Activated CD4-positive, alpha-beta memory T cell treated with anti-CD3 and anti-CD28 coated beads, Interleukin-2, amount 10 ng/mL, durations not matched to agents 7 days and 5 days (primary cell): ENCODE measurements around the gene TMEM38A. TPM values are rescaled to one million over a fixed set of nuclear protein-coding genes. Genes with fewer than 3 reads are reported as not detected.

Experiments
- CTCF ChIA-PET: fragments of 350-600 bp; sonication (Branson Sonifier 250); formaldehyde crosslinking; loops from one replicate; lab custom pipeline; 2021; ENCODE audit warnings: antibody characterized with exemption, inconsistent platforms; lab: Charles Lee
- POLR2A ChIA-PET: fragments of 350-600 bp; sonication (Branson Sonifier 250); formaldehyde crosslinking; loops from one replicate; lab custom pipeline; 2021; ENCODE audit warnings: antibody characterized with exemption; lab: Charles Lee
- DNase-seq: peaks from one replicate; pipeline ENCODE4 v3.0.0-alpha.2; 2020
- H3K27ac Mint-ChIP-seq: one replicate; pipeline ENCODE4 v1.8.0; 2021; ENCODE audit warnings: mild to moderate bottlenecking, mixed read lengths
- H3K27me3 Mint-ChIP-seq: one replicate; pipeline ENCODE4 v1.8.0; 2021; ENCODE audit warnings: mixed read lengths
- H3K36me3 Mint-ChIP-seq: one replicate; pipeline ENCODE4 v1.8.0; 2021; ENCODE audit warnings: low read depth, mixed read lengths
- H3K4me1 Mint-ChIP-seq: one replicate; pipeline ENCODE4 v1.8.0; 2021; ENCODE audit warnings: mixed read lengths
- H3K4me3 Mint-ChIP-seq: one replicate; pipeline ENCODE4 v1.8.0; 2021; ENCODE audit warnings: mild to moderate bottlenecking, mixed read lengths
- H3K9me3 Mint-ChIP-seq: one replicate; pipeline ENCODE4 v1.8.0; 2021; ENCODE audit warnings: mixed read lengths
- total RNA-seq, 2 experiments: library from RNA; stranded (reverse); gene quantifications; one replicate each; pipeline ENCODE4 v1.2.3, GENCODE V29; 2021

Gene TMEM38A
- total RNA-seq, 2 experiments from 2014 or later: 1.4 TPM

DNA sequence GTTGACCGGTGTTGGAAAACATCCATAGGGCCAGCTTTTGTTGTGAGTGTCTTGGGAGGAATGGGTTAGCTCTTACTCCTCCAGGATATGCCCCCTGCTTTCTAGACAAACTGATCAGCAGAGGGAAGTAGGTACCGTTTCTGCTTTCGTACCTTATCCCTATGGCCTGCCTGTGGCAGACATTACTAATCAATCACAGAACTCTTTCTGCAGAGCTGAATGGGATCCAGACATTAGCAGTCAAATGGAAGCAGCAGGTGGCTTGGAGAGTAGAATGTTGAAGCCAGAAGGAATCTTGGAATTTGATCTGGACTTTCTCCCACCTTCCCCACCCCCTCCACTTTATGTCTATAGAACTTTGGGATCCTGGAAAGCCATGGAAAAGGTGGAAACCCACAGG lies 75.8 kb downstream of the TMEM38A start:
- no peak overlapping the region for H3K4me3 Mint-ChIP-seq
- H3K4me1 Mint-ChIP-seq: no peaks in the 10 kb centered on the region
- DNase-seq: no peak
- ChIA-PET CTCF (no interaction called here), POLR2A (no interaction called here)
- no peak overlapping the region for H3K27ac Mint-ChIP-seq
- peaks cover 4% of the 10 kb centered on the region for H3K27me3 Mint-ChIP-seq
- H3K36me3 Mint-ChIP-seq: no peaks in the 10 kb centered on the region
- H3K9me3 Mint-ChIP-seq: no peaks in the 10 kb centered on the region

- H3K36me3 Mint-ChIP-seq: no peaks in the 10 kb centered on the region
- no peaks in the 10 kb centered on the region for H3K9me3 Mint-ChIP-seq
- POLR2A ChIA-PET: no interaction called here
- H3K27me3 Mint-ChIP-seq: peaks cover 4% of the 10 kb centered on the region
- no peak for DNase-seq
- H3K27ac Mint-ChIP-seq: no peak overlapping the region
- H3K4me1 Mint-ChIP-seq: no peaks in the 10 kb centered on the region
- no peak overlapping the region for H3K4me3 Mint-ChIP-seq
- CTCF ChIA-PET: no interaction called here
Measured at GRCh38 chr19:16737911-16738310, 77.0 kb downstream of the TMEM38A start.

GRCh38 chr19:16739546-16739945 lies 78.6 kb downstream of the TMEM38A start:
- no peak for DNase-seq
- no peak overlapping the region for H3K27ac Mint-ChIP-seq

More at GRCh38 chr19:16739546-16739945, 78.6 kb downstream of the TMEM38A start:
- Mint-ChIP-seq H3K4me1 (no peaks in the 10 kb centered on the region), H3K36me3 (no peaks in the 10 kb centered on the region), H3K27me3 (peaks cover 1% of the 10 kb centered on the region), H3K4me3 (no peak overlapping the region), H3K9me3 (no peaks in the 10 kb centered on the region)
- ChIA-PET CTCF (no interaction called here), POLR2A (no interaction called here)

Other genes with a start within 250 kb of the TMEM38A start
- 10 to 100 TPM; 39.0 to 42.7 TPM for gene EPS15L1, start 189.2 kb upstream of the TMEM38A start, total RNA-seq
- not detected for gene CALR3, start 165.0 kb upstream of the TMEM38A start, total RNA-seq
- gene C19orf44, start 164.7 kb upstream of the TMEM38A start, total RNA-seq: 1 to 10 TPM; 2.6 to 3.3 TPM
- 10 to 100 TPM; 50.8 to 53.6 TPM for gene CHERP, start 118.7 kb upstream of the TMEM38A start, total RNA-seq
- gene SLC35E1, start 88.7 kb upstream of the TMEM38A start, total RNA-seq: 10 to 100 TPM; 57.3 to 57.7 TPM
- 10 to 100 TPM; 15.5 to 15.9 TPM for gene MED26, start 32.9 kb upstream of the TMEM38A start, total RNA-seq
- gene SMIM7, start 995 bp upstream of the TMEM38A start, total RNA-seq: 10 to 100 TPM; 52.6 to 60.6 TPM
- not detected for gene NWD1, start 58.7 kb downstream of the TMEM38A start, total RNA-seq
- gene SIN3B, start 168.3 kb downstream of the TMEM38A start, total RNA-seq: 10 to 100 TPM; 25.8 to 28.1 TPM
- gene F2RL3, start 227.9 kb downstream of the TMEM38A start, total RNA-seq: under 1 TPM; 0.08 to 0.13 TPM